GM19351 (cell line): Measurements from ENCODE around the gene PDE4B.

Experiments
- ATAC-seq: cut with Tn5 transposase; IDR thresholded peaks from one replicate; pipeline ENCODE4 v1.9.1; 2021; ENCODE audit warnings: mild to moderate bottlenecking, moderate library complexity; ENCODE audit not compliant: unreplicated experiment

The PDE4B gene

GRCh38 chr1:66372522-66373101 lies 579.9 kb downstream of the PDE4B start:
- no peak for ATAC-seq

GRCh38 chr1:66373157-66373591 lies 580.5 kb downstream of the PDE4B start:
- ATAC-seq = no peak

GRCh38 chr1:66374148-66374547 lies 581.5 kb downstream of the PDE4B start:
- ATAC-seq = peak; percentile 56

GRCh38 chr1:66374561-66375111 lies 581.9 kb downstream of the PDE4B start:
- peak; percentile 44 for ATAC-seq

GRCh38 chr1:66375125-66375524 lies 582.4 kb downstream of the PDE4B start:
- ATAC-seq = no peak

- ATAC-seq = peak; percentile 96
Measured at GRCh38 chr1:66380452-66381212, 587.9 kb downstream of the PDE4B start.

- no peak for ATAC-seq
Measured at GRCh38 chr1:66381621-66382275, 589.1 kb downstream of the PDE4B start.

- no peak for ATAC-seq
Measured at GRCh38 chr1:66383168-66383567, 590.5 kb downstream of the PDE4B start.

GRCh38 chr1:66383611-66384010 lies 590.9 kb downstream of the PDE4B start:
- ATAC-seq = no peak

GRCh38 chr1:66384258-66384921 lies 591.7 kb downstream of the PDE4B start:
- ATAC-seq = no peak

GRCh38 chr1:66386712-66387111 lies 594.0 kb downstream of the PDE4B start:
- no peak for ATAC-seq

- ATAC-seq = no peak
Measured at GRCh38 chr1:66388913-66389312, 596.2 kb downstream of the PDE4B start.

GRCh38 chr1:66393586-66394287 lies 601.0 kb downstream of the PDE4B start:
- ATAC-seq = no peak

- ATAC-seq = no peak
Measured at GRCh38 chr1:66394603-66395002, 601.9 kb downstream of the PDE4B start.

GRCh38 chr1:66395202-66396061 lies 602.7 kb downstream of the PDE4B start:
- no peak for ATAC-seq

- ATAC-seq = peak; percentile 57
Measured at GRCh38 chr1:66396212-66396890, 603.7 kb downstream of the PDE4B start.

- ATAC-seq = peak; percentile 40
Measured at GRCh38 chr1:66397192-66397591, 604.5 kb downstream of the PDE4B start.

- ATAC-seq = peak; percentile 32
Measured at GRCh38 chr1:66399888-66400529, 607.3 kb downstream of the PDE4B start.

- ATAC-seq = no peak
Measured at GRCh38 chr1:66400660-66401059, 608.0 kb downstream of the PDE4B start.
